Measurements from ENCODE around the gene TSC22D1. TPM values are rescaled to one million over a fixed set of nuclear protein-coding genes. Genes with fewer than 3 reads are reported as not detected.

Gene TSC22D1
- total and polyA plus RNA-seq, 2 experiments from 2014 or later = 173 to 195 TPM

DNA sequence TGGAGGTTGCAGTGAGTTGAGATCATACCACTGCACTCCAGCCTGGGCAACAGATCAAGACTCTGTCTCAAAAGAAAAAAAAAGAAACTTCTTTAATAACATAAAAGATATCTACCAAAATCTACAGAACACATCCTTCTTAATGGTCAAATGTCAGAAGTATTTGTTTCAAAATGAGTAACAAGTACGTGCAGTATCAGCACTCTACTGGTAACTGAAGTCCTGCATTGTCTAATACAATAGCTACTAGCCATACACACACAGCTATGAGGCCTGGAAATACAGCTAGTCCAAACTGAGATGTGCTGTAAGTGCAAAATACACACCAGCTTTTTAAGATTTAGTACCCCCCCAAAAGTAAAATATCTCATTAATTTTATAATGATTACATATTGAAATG, 88.1 kb downstream of the TSC22D1 start:
- Histone ChIP-seq H3K36me3 (replicated peaks; ENCODE audit: insufficient read depth, low read depth) (no peaks in the 10 kb centered on the region), H3K79me2 (peaks cover 21% of the 10 kb centered on the region), H4K20me1 (ENCODE audit: insufficient read depth, poor library complexity, severe bottlenecking) (no peaks in the 10 kb centered on the region), H3K4me3 (no peak overlapping the region), H3K9me2 (replicated peaks; ENCODE audit: insufficient read depth) (no peaks in the 10 kb centered on the region), H2AFZ (no peak overlapping the region), H3K4me1 (ENCODE audit: insufficient read depth) (no peaks in the 10 kb centered on the region), H3K4me2 (no peak overlapping the region), H3K27ac (no peak overlapping the region), H3K27me3 (no peaks in the 10 kb centered on the region), H3K9me3 (ENCODE audit: low read depth) (no peaks in the 10 kb centered on the region)
- TF ChIP-seq EZH2phosphoT487 (IDR thresholded peaks at IDR 0.05; ENCODE audit: low read depth, severe bottlenecking, unreplicated experiment) = no peak
- TF ChIP-seq, protein P1, sequence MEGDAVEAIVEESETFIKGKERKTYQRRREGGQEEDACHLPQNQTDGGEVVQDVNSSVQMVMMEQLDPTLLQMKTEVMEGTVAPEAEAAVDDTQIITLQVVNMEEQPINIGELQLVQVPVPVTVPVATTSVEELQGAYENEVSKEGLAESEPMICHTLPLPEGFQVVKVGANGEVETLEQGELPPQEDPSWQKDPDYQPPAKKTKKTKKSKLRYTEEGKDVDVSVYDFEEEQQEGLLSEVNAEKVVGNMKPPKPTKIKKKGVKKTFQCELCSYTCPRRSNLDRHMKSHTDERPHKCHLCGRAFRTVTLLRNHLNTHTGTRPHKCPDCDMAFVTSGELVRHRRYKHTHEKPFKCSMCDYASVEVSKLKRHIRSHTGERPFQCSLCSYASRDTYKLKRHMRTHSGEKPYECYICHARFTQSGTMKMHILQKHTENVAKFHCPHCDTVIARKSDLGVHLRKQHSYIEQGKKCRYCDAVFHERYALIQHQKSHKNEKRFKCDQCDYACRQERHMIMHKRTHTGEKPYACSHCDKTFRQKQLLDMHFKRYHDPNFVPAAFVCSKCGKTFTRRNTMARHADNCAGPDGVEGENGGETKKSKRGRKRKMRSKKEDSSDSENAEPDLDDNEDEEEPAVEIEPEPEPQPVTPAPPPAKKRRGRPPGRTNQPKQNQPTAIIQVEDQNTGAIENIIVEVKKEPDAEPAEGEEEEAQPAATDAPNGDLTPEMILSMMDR (IDR thresholded peaks at IDR 0.05; ENCODE audit: poor library complexity) = no peak
- TF ChIP-seq EZH2 (IDR thresholded peaks at IDR 0.05; ENCODE audit: borderline replicate concordance) = no peak
- no peak for DNase-seq (ENCODE audit: low spot score)
- WGBS (ENCODE audit: low lambda C conversion rate, missing lambda C conversion rate) = 95% methylated on average over 1 of the region's 1 CpG

DNA sequence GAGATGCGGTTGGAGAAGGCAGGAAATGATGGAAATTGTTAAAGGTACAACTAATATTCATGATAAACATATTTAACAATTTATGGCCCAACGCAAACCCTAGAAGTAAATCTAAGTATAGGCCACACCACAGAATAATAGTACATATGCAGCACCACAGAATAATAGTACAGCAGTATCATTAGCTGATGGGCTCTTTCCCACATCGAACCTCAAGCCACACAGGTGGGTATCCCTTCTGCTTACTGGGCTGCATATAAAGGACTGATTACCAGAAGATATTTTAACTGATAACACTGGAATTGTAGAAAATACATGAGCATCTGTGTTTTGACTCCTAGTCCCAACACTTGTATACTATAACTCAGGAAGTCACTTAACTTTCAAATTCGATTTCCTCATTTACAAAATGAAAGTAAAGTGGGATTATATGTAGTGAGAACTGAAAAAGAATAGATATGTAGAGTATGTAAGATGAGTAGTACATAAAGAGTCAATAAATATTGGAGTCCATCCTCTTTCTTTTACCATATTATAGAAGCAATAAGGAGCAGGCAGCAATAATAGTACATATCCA, 91.5 kb downstream of the TSC22D1 start:
- Histone ChIP-seq H4K20me1 (ENCODE audit: insufficient read depth, poor library complexity, severe bottlenecking) (no peaks in the 10 kb centered on the region), H2AFZ (no peak overlapping the region), H3K79me2 (peaks cover 19% of the 10 kb centered on the region), H3K4me2 (no peak overlapping the region), H3K4me1 (ENCODE audit: insufficient read depth) (no peaks in the 10 kb centered on the region), H3K27me3 (no peaks in the 10 kb centered on the region), H3K4me3 (no peak overlapping the region), H3K9me2 (replicated peaks; ENCODE audit: insufficient read depth) (no peaks in the 10 kb centered on the region), H3K9me3 (ENCODE audit: low read depth) (no peaks in the 10 kb centered on the region), H3K36me3 (replicated peaks; ENCODE audit: insufficient read depth, low read depth) (no peaks in the 10 kb centered on the region), H3K27ac (no peak overlapping the region)
- TF ChIP-seq EZH2phosphoT487 (IDR thresholded peaks at IDR 0.05; ENCODE audit: low read depth, severe bottlenecking, unreplicated experiment) (no peak), EZH2 (IDR thresholded peaks at IDR 0.05; ENCODE audit: borderline replicate concordance) (no peak)
- TF ChIP-seq, protein P1 (IDR thresholded peaks at IDR 0.05; ENCODE audit: poor library complexity) = no peak
- DNase-seq (ENCODE audit: low spot score) = no peak
- 84% methylated on average over 4 of the region's 4 CpGs for WGBS (ENCODE audit: low lambda C conversion rate, missing lambda C conversion rate)

DNA sequence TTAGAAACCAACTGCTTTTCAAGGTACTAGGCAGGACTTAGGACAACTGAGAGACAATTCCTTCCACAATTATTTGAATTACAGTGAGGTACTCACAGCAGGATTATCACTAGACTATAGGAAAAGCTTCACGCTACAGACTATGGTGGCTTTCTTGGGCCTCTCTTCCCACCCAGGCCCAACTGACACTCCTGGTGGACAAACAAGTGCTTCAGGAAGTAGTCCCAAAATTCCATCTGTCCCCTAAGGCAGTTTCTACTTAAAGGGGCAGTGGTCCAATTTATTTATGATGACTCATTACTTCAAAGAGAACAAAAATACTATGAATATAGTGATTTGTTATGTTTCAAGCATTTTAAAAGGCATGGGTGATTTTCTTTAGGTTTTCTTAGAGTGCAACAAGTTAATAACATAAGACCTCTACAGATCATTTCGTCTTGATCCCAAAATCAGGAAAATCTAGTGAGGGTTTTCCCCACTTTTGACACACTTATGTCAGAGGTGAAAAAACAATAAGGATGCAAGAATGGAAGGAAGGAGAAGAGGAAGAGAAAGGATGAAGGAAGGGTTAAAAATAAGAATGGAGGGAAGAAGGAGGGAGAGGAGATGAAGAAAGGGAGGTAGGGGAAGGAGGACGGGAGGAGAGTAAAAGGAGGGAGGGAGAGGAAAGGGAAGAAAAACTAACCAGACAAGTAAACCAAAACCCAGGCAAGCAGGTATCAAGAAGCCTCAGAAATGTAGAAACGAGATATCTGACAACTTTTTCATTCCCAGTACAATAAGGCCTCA, 101.8 kb downstream of the TSC22D1 start:
- no peak overlapping the region for H3K4me2 ChIP-seq
- H3K27ac ChIP-seq = no peak overlapping the region
- no peaks in the 10 kb centered on the region for H3K4me1 ChIP-seq (ENCODE audit: insufficient read depth)
- no peak overlapping the region for H2AFZ ChIP-seq
- WGBS (ENCODE audit: low lambda C conversion rate, missing lambda C conversion rate) = 87% methylated on average over 4 of the region's 4 CpGs
- H3K9me3 ChIP-seq (ENCODE audit: low read depth) = no peaks in the 10 kb centered on the region
- no peaks in the 10 kb centered on the region for H4K20me1 ChIP-seq (ENCODE audit: insufficient read depth, poor library complexity, severe bottlenecking)
- H3K9me2 ChIP-seq (replicated peaks; ENCODE audit: insufficient read depth) = no peaks in the 10 kb centered on the region
- H3K36me3 ChIP-seq (replicated peaks; ENCODE audit: insufficient read depth, low read depth) = no peaks in the 10 kb centered on the region
- DNase-seq (ENCODE audit: low spot score) = no peak
- H3K79me2 ChIP-seq = peaks cover 19% of the 10 kb centered on the region
- H3K27me3 ChIP-seq = no peaks in the 10 kb centered on the region
- TF ChIP-seq EZH2phosphoT487 (IDR thresholded peaks at IDR 0.05; ENCODE audit: low read depth, severe bottlenecking, unreplicated experiment) = no peak
- TF ChIP-seq, protein P1 (IDR thresholded peaks at IDR 0.05; ENCODE audit: poor library complexity) = no peak
- no peak for TF ChIP-seq EZH2 (IDR thresholded peaks at IDR 0.05; ENCODE audit: borderline replicate concordance)
- H3K4me3 ChIP-seq = no peak overlapping the region

Data from hepatocyte (in vitro differentiated cells).